HFFc6 (cell line): ENCODE measurements around the gene KIAA1217. TPM values are rescaled to one million over a fixed set of nuclear protein-coding genes. Genes with fewer than 3 reads are reported as not detected.
A peak's percentile ranks its signal among the peaks of the same experiment; 100 is the strongest.

Experiments
- DNase-seq: peaks from one replicate; pipeline ENCODE4 v3.0.0-alpha.2; 2018
- H3K27ac Mint-ChIP-seq: 2 replicates; pipeline ENCODE4 v1.8.0; 2020; ENCODE audit warnings: mild to moderate bottlenecking, mixed read lengths
- H3K27me3 Mint-ChIP-seq: 2 replicates; pipeline ENCODE4 v1.8.0; 2021; ENCODE audit warnings: mild to moderate bottlenecking, moderate library complexity, mixed read lengths; ENCODE audit not compliant: insufficient read depth
- H3K36me3 Mint-ChIP-seq: 2 replicates; pipeline ENCODE4 v1.8.0; 2021; ENCODE audit warnings: low read depth, mixed read lengths
- H3K4me1 Mint-ChIP-seq: 2 replicates; pipeline ENCODE4 v1.8.0; 2020; ENCODE audit warnings: low read depth, mixed read lengths
- H3K4me3 Mint-ChIP-seq: 2 replicates; pipeline ENCODE4 v1.8.0; 2020; ENCODE audit warnings: mild to moderate bottlenecking, moderate library complexity, mixed read lengths
- H3K9me3 Mint-ChIP-seq: 2 replicates; pipeline ENCODE4 v1.8.0; 2020; ENCODE audit warnings: mild to moderate bottlenecking, mixed read lengths
- CTCF ChIP-seq: fragments of 200-600 bp; sonication (generic); IDR thresholded peaks from 2 replicates; pipeline ENCODE4 v1.5.0; 2021; ENCODE audit warnings: antibody characterized with exemption, mild to moderate bottlenecking
- total RNA-seq, 6 experiments: library from RNA; stranded (reverse); fragmentation: NEBNext Ultra II Directional; extraction: Animal tissue kit (Norgen Biotek cat#: 25700); gene quantifications; 2 replicates in 1 of 6; 3 replicates in 5 of 6; pipeline ENCODE4 v1.2.3, GENCODE V29; 2021

KIAA1217 gene
- total RNA-seq, 6 experiments from 2014 or later: 1.3 to 2.1 (median 2.0) TPM

- H3K4me1 Mint-ChIP-seq: peaks cover 31% of the 10 kb centered on the region
- TF ChIP-seq CTCF: no peak
- H3K27ac Mint-ChIP-seq: peak overlapping the region; percentile 37; the same call in 1 of the 2 replicates
Observed at GRCh38 chr10:24209946-24210491, 1.1 kb downstream of the KIAA1217 start.

GRCh38 chr10:24210501-24210900 is 1.6 kb downstream of the KIAA1217 start:
- Mint-ChIP-seq H3K4me1 (peaks cover 31% of the 10 kb centered on the region), H3K27me3 (peaks cover 10% of the 10 kb centered on the region; the same call in 1 of the 2 replicates), H3K27ac (no peak overlapping the region), H3K4me3 (peak overlapping the region; percentile 23; the same call in 1 of the 2 replicates), H3K9me3 (no peaks in the 10 kb centered on the region), H3K36me3 (no peaks in the 10 kb centered on the region)
- no peak for DNase-seq
- no peak for TF ChIP-seq CTCF

More at GRCh38 chr10:24209946-24210491, 1.1 kb downstream of the KIAA1217 start:
- H3K36me3 Mint-ChIP-seq: no peaks in the 10 kb centered on the region
- H3K4me3 Mint-ChIP-seq: peak overlapping the region; percentile 89
- peak; percentile 31 for DNase-seq
- H3K9me3 Mint-ChIP-seq: no peaks in the 10 kb centered on the region
- H3K27me3 Mint-ChIP-seq: peaks cover 8% of the 10 kb centered on the region; the same call in 1 of the 2 replicates

- H3K27ac Mint-ChIP-seq: no peak overlapping the region
- no peak for TF ChIP-seq CTCF
- H3K36me3 Mint-ChIP-seq: no peaks in the 10 kb centered on the region
- DNase-seq: no peak
- no peak overlapping the region for H3K4me3 Mint-ChIP-seq
- H3K9me3 Mint-ChIP-seq: no peaks in the 10 kb centered on the region
- H3K27me3 Mint-ChIP-seq: peaks cover 6% of the 10 kb centered on the region; the same call in 1 of the 2 replicates
- peaks cover 25% of the 10 kb centered on the region for H3K4me1 Mint-ChIP-seq
Observed at GRCh38 chr10:24213266-24213665, 4.3 kb downstream of the KIAA1217 start.

- no peak for DNase-seq
- Mint-ChIP-seq H3K9me3 (no peaks in the 10 kb centered on the region), H3K36me3 (no peaks in the 10 kb centered on the region), H3K27me3 (peaks cover 6% of the 10 kb centered on the region; the same call in 1 of the 2 replicates), H3K4me3 (no peak overlapping the region), H3K4me1 (peaks cover 19% of the 10 kb centered on the region), H3K27ac (no peak overlapping the region)
- no peak for TF ChIP-seq CTCF
Observed at GRCh38 chr10:24213881-24214280, 4.9 kb downstream of the KIAA1217 start.

GRCh38 chr10:24214762-24215161 is 5.8 kb downstream of the KIAA1217 start:
- peaks cover 6% of the 10 kb centered on the region; the same call in 1 of the 2 replicates for H3K27me3 Mint-ChIP-seq
- no peaks in the 10 kb centered on the region for H3K36me3 Mint-ChIP-seq
- TF ChIP-seq CTCF: no peak
- H3K4me1 Mint-ChIP-seq: peaks cover 10% of the 10 kb centered on the region
- H3K9me3 Mint-ChIP-seq: no peaks in the 10 kb centered on the region
- DNase-seq: no peak
- no peak overlapping the region for H3K4me3 Mint-ChIP-seq
- no peak overlapping the region for H3K27ac Mint-ChIP-seq
